HPDE6-E6E7 (cell line): ENCODE measurements around the gene UPK3A.
"Not testable (repeated sequence)": the region's sequence is repeated elsewhere in the genome, so short reads cannot be mapped to it uniquely, and the experiment has no call there.

Experiments
- DNase-seq: peaks from one replicate; pipeline ENCODE4 v3.0.0; 2011; ENCODE audit warnings: missing footprints; ENCODE audit errors: extremely low spot score

UPK3A gene

GRCh38 chr22:45281010-45281409 is 3.7 kb upstream of the UPK3A start:
- no peak for DNase-seq

- DNase-seq = no peak
These were observed 712 bp downstream of the UPK3A start for GRCh38 chr22:45285263-45286058.

GRCh38 chr22:45286854-45287551 is 2.3 kb downstream of the UPK3A start:
- DNase-seq = no peak

GRCh38 chr22:45290410-45290936 is 5.7 kb downstream of the UPK3A start:
- no peak for DNase-seq

- DNase-seq = no peak
These were observed 6.5 kb downstream of the UPK3A start for GRCh38 chr22:45291061-45291930.

- no peak for DNase-seq
These were observed 7.2 kb downstream of the UPK3A start for GRCh38 chr22:45291931-45292290.

- DNase-seq = no peak
These were observed 8.1 kb downstream of the UPK3A start for GRCh38 chr22:45292731-45293442.

GRCh38 chr22:45294030-45294429 is 9.3 kb downstream of the UPK3A start:
- DNase-seq = no peak

GRCh38 chr22:45295004-45295403 is 10.3 kb downstream of the UPK3A start:
- DNase-seq = not testable (repeated sequence)

- no peak for DNase-seq
These were observed 10.7 kb downstream of the UPK3A start for GRCh38 chr22:45295492-45295891.

GRCh38 chr22:45296628-45297297 is 12.0 kb downstream of the UPK3A start:
- DNase-seq = no peak

GRCh38 chr22:45298934-45299505 is 14.3 kb downstream of the UPK3A start:
- no peak for DNase-seq

- DNase-seq = no peak
These were observed 18.0 kb downstream of the UPK3A start for GRCh38 chr22:45302751-45303150.

GRCh38 chr22:45303181-45303580 is 18.4 kb downstream of the UPK3A start:
- DNase-seq = no peak

- DNase-seq = no peak
These were observed 20.2 kb downstream of the UPK3A start for GRCh38 chr22:45304971-45305370.

GRCh38 chr22:45305456-45306075 is 20.8 kb downstream of the UPK3A start:
- no peak for DNase-seq

- no peak for DNase-seq
These were observed 21.4 kb downstream of the UPK3A start for GRCh38 chr22:45306139-45306538.

- DNase-seq = no peak
These were observed 23.7 kb downstream of the UPK3A start for GRCh38 chr22:45308391-45308956.

GRCh38 chr22:45308957-45309421 is 24.2 kb downstream of the UPK3A start:
- DNase-seq = no peak
